ENCODE measurements around the gene FSHR. TPM values are rescaled to one million over a fixed set of nuclear protein-coding genes. Genes with fewer than 3 reads are reported as not detected.

FSHR gene
- total RNA-seq, 1 donor from 2014 or later: not detected

DNA sequence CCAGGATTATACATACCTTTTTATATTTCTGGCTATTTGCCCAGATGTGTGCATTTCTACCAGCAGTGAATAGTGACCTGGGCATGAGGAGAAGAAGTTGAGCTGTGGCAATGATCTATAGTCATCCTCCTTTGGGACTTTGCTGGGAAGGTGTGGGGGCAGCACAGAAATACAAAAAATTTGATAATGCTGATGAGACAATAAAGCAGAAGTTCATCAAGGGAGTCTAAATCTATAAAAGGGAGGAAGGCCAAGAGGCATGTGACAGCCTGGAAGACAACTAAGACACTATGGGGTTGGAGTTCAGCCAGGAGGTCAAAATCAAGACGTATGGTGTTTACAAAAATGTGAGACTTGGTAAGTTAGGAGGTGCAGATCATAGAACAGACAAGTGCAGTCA lies 52.2 kb downstream of the FSHR start:
- DNase-seq (ENCODE audit: extremely low spot score, unreplicated experiment): no peak
- no peaks in the 10 kb centered on the region for H3K27me3 Mint-ChIP-seq (ENCODE audit: unreplicated experiment)
- H3K4me3 Mint-ChIP-seq (ENCODE audit: unreplicated experiment): no peak overlapping the region
- H3K9me3 Mint-ChIP-seq (ENCODE audit: unreplicated experiment): peaks cover 9% of the 10 kb centered on the region
- no peak overlapping the region for H3K27ac Mint-ChIP-seq (ENCODE audit: unreplicated experiment)
- TF ChIP-seq, protein P1, sequence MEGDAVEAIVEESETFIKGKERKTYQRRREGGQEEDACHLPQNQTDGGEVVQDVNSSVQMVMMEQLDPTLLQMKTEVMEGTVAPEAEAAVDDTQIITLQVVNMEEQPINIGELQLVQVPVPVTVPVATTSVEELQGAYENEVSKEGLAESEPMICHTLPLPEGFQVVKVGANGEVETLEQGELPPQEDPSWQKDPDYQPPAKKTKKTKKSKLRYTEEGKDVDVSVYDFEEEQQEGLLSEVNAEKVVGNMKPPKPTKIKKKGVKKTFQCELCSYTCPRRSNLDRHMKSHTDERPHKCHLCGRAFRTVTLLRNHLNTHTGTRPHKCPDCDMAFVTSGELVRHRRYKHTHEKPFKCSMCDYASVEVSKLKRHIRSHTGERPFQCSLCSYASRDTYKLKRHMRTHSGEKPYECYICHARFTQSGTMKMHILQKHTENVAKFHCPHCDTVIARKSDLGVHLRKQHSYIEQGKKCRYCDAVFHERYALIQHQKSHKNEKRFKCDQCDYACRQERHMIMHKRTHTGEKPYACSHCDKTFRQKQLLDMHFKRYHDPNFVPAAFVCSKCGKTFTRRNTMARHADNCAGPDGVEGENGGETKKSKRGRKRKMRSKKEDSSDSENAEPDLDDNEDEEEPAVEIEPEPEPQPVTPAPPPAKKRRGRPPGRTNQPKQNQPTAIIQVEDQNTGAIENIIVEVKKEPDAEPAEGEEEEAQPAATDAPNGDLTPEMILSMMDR (IDR thresholded peaks at IDR 0.05): no peak
- no peaks in the 10 kb centered on the region for H3K4me1 Mint-ChIP-seq (ENCODE audit: unreplicated experiment)
- H3K36me3 Mint-ChIP-seq (ENCODE audit: unreplicated experiment): no peaks in the 10 kb centered on the region

- DNase-seq (ENCODE audit: extremely low spot score, unreplicated experiment): no peak
- Mint-ChIP-seq H3K9me3 (ENCODE audit: unreplicated experiment) (peaks cover 9% of the 10 kb centered on the region), H3K4me1 (ENCODE audit: unreplicated experiment) (no peaks in the 10 kb centered on the region), H3K36me3 (ENCODE audit: unreplicated experiment) (no peaks in the 10 kb centered on the region), H3K27me3 (ENCODE audit: unreplicated experiment) (no peaks in the 10 kb centered on the region), H3K4me3 (ENCODE audit: unreplicated experiment) (no peak overlapping the region), H3K27ac (ENCODE audit: unreplicated experiment) (no peak overlapping the region)
- TF ChIP-seq, protein P1 (IDR thresholded peaks at IDR 0.05): no peak
These were observed 73.6 kb downstream of the FSHR start for GRCh38 chr2:49080681-49081080.

GRCh38 chr2:49070716-49071115 lies 83.6 kb downstream of the FSHR start:
- Mint-ChIP-seq H3K4me3 (ENCODE audit: unreplicated experiment) (no peak overlapping the region), H3K27me3 (ENCODE audit: unreplicated experiment) (no peaks in the 10 kb centered on the region), H3K9me3 (ENCODE audit: unreplicated experiment) (peaks cover 16% of the 10 kb centered on the region), H3K4me1 (ENCODE audit: unreplicated experiment) (no peaks in the 10 kb centered on the region), H3K36me3 (ENCODE audit: unreplicated experiment) (no peaks in the 10 kb centered on the region), H3K27ac (ENCODE audit: unreplicated experiment) (no peak overlapping the region)
- TF ChIP-seq, protein P1 (IDR thresholded peaks at IDR 0.05): no peak
- DNase-seq (ENCODE audit: extremely low spot score, unreplicated experiment): no peak

- DNase-seq (ENCODE audit: extremely low spot score, unreplicated experiment): no peak
- Mint-ChIP-seq H3K27ac (ENCODE audit: unreplicated experiment) (no peak overlapping the region), H3K9me3 (ENCODE audit: unreplicated experiment) (peaks cover 14% of the 10 kb centered on the region), H3K4me3 (ENCODE audit: unreplicated experiment) (no peak overlapping the region), H3K36me3 (ENCODE audit: unreplicated experiment) (no peaks in the 10 kb centered on the region), H3K4me1 (ENCODE audit: unreplicated experiment) (no peaks in the 10 kb centered on the region), H3K27me3 (ENCODE audit: unreplicated experiment) (no peaks in the 10 kb centered on the region)
- TF ChIP-seq, protein P1 (IDR thresholded peaks at IDR 0.05): no peak
These were observed 84.5 kb downstream of the FSHR start for GRCh38 chr2:49069829-49070228.

DNA sequence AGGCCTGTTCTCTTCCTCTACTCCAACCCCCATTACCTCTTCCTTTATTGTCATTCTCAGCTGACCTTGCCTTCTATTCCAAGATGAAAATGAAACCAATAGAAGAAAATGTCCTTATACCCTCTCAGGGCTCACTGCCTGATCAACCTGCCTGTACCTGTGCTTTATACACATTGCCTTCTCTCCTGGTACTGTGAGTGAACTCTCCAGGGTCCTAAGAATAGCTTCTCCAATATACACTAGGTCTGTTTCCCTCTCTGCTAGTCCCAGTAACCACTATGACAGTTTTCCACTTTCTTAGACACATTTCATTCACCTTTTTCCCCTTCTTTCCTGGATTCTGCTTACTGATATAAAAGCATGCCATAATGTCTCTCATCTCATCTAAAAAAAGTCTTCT lies 85.7 kb downstream of the FSHR start:
- DNase-seq (ENCODE audit: extremely low spot score, unreplicated experiment): no peak
- no peak overlapping the region for H3K4me3 Mint-ChIP-seq (ENCODE audit: unreplicated experiment)
- H3K27ac Mint-ChIP-seq (ENCODE audit: unreplicated experiment): no peak overlapping the region
- TF ChIP-seq, protein P1 (IDR thresholded peaks at IDR 0.05): no peak
- H3K36me3 Mint-ChIP-seq (ENCODE audit: unreplicated experiment): no peaks in the 10 kb centered on the region
- H3K9me3 Mint-ChIP-seq (ENCODE audit: unreplicated experiment): peaks cover 2% of the 10 kb centered on the region
- no peaks in the 10 kb centered on the region for H3K27me3 Mint-ChIP-seq (ENCODE audit: unreplicated experiment)
- H3K4me1 Mint-ChIP-seq (ENCODE audit: unreplicated experiment): no peaks in the 10 kb centered on the region

Measured in osteocyte (in vitro differentiated cells).